ENCODE results near the gene CLIP4.
"Not testable (repeated sequence)": the region's sequence is repeated elsewhere in the genome, so short reads cannot be mapped to it uniquely, and the experiment has no call there.

Gene CLIP4

GRCh38 chr2:29090311-29090710, 24.9 kb upstream of the CLIP4 start:
- DNase-seq; in situ Hi-C loops (cut with MboI; ENCODE audit: low pct_unique_long_range_greater_than_20kb, low sequenced_read_pairs): not testable (repeated sequence)

- in situ Hi-C loops (cut with MboI; ENCODE audit: low pct_unique_long_range_greater_than_20kb, low sequenced_read_pairs), result no loop called here
- DNase-seq, result no peak
Observed at GRCh38 chr2:29096969-29097368, 18.2 kb upstream of the CLIP4 start.

- in situ Hi-C loops (cut with MboI; ENCODE audit: low pct_unique_long_range_greater_than_20kb, low sequenced_read_pairs), result no loop called here
Observed at GRCh38 chr2:29097569-29097968, 17.6 kb upstream of the CLIP4 start.

GRCh38 chr2:29100564-29100963, 14.7 kb upstream of the CLIP4 start:
- in situ Hi-C loops (cut with MboI; ENCODE audit: low pct_unique_long_range_greater_than_20kb, low sequenced_read_pairs), result no loop called here
- no peak for DNase-seq

More at GRCh38 chr2:29097569-29097968, 17.6 kb upstream of the CLIP4 start:
- DNase-seq, result no peak

DNA sequence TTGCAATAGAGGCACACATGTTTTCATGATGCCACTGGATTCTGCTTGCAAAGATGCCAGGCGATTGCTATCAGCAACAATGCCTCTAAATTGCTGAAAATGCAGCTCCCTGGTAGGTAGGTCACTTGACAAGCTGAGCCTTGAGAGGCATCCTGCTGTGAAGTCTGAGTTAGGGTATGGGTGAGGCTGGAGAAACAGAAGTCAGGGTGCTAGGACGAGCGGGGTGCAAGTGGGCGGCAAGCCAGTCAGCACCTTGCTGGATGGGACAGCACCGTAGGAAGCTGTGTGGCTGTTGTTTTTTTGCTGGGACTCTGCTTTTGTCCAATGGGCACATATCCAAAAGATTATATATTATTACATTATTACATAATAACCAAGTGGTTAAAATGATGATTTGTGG, 10.5 kb upstream of the CLIP4 start:
- in situ Hi-C loops (cut with MboI; ENCODE audit: low pct_unique_long_range_greater_than_20kb, low sequenced_read_pairs), result no loop called here
- no peak for DNase-seq

- in situ Hi-C loops (cut with MboI; ENCODE audit: low pct_unique_long_range_greater_than_20kb, low sequenced_read_pairs), result no loop called here
- no peak for DNase-seq
Observed at GRCh38 chr2:29105375-29105774, 9.8 kb upstream of the CLIP4 start.

DNA sequence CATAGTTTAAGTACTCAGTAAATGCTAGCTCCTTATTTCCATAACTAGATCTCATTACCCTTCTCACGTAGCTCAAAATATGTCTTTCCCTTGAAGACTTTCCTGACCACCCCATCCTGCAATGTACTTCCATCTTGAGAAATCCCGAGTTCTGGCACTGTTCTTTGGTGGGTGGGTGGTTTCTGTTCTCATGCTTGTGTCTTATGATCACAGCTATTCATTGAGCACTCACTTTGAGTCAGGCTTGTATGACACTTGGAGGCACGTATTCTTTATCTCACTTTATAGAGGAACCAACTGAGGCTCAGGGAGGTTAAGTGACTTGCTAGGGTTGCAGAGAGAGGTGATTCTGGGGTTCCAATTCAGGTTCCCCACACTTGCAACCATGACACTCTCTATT, 9.0 kb upstream of the CLIP4 start:
- no peak for DNase-seq
- in situ Hi-C loops (cut with MboI; ENCODE audit: low pct_unique_long_range_greater_than_20kb, low sequenced_read_pairs), result no loop called here

- no peak for DNase-seq
- in situ Hi-C loops (cut with MboI; ENCODE audit: low pct_unique_long_range_greater_than_20kb, low sequenced_read_pairs), result no loop called here
Observed at GRCh38 chr2:29106980-29107388, 8.2 kb upstream of the CLIP4 start.

GRCh38 chr2:29107547-29107946, 7.7 kb upstream of the CLIP4 start:
- DNase-seq; in situ Hi-C loops (cut with MboI; ENCODE audit: low pct_unique_long_range_greater_than_20kb, low sequenced_read_pairs): not testable (repeated sequence)

- DNase-seq, result no peak
- in situ Hi-C loops (cut with MboI; ENCODE audit: low pct_unique_long_range_greater_than_20kb, low sequenced_read_pairs), result no loop called here
Observed at GRCh38 chr2:29108225-29108624, 7.0 kb upstream of the CLIP4 start.

DNA sequence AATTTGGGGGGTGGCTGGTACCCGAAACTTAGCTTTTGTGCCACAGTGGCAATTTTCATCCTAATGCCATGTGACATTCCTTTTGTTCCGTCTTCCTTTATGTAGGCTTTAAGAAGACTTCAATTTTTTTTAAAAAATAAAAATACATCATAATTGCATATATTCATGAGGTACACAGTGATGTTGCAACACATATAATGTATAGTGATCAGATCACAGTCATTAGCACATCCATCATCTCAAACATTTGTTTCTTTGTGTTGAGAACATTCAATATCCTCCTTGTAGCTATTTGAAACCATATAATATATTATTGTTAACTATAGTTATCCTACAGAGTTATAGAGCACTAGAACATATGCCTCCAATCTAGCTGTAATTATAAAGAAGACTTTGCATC, 6.0 kb upstream of the CLIP4 start:
- in situ Hi-C loops (cut with MboI; ENCODE audit: low pct_unique_long_range_greater_than_20kb, low sequenced_read_pairs), result no loop called here
- no peak for DNase-seq

DNA sequence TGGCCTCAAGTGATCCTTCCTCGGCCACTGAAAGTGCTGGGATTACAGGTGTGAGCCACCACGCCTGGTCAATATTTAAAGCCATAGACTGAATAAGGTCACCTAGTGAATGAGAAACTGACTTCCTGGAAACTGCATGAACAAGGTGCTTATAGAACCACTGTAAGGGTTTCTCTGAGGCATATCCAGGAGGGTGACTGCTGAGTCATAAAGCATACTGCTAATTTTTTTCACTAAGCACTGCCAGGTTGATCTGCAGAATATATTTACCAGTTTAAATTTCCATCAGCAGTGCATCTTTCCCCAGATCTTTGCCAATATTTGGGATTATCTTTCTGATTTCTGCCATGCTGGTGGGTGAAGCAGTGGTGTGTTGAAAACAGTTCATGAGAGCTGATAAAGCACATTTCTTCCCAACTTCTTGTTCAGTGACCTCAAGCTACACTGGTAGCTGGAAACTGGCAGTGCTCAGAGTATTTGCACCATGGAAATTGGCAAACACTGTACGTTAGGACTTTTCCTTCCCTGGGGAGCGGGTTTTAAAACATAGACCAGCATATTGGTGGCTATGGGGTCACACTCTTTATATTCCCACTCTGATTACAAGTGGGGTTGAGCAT, 4.2 kb upstream of the CLIP4 start:
- DNase-seq, result no peak
- in situ Hi-C loops (cut with MboI; ENCODE audit: low pct_unique_long_range_greater_than_20kb, low sequenced_read_pairs), result no loop called here

DNA sequence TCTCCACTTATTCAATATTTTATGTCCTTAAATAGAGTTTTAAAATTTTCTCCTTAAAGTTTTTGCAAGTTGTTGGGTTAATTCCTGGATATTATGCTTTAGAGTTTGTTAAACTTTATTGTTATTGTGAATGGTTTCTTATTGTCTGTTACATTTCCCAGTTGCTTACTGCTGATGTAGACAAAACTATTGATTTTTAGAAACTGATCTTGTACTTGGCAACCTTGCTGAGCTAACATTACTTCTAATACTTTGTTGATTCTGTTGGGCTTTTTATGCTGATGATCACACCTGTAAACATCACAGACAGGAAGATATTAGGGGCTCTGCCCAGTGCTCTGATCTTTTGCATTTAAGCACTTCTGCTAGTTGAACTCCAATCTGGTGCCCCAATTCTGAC, 2.8 kb upstream of the CLIP4 start:
- in situ Hi-C loops (cut with MboI; ENCODE audit: low pct_unique_long_range_greater_than_20kb, low sequenced_read_pairs), result no loop called here
- DNase-seq, result no peak

DNA sequence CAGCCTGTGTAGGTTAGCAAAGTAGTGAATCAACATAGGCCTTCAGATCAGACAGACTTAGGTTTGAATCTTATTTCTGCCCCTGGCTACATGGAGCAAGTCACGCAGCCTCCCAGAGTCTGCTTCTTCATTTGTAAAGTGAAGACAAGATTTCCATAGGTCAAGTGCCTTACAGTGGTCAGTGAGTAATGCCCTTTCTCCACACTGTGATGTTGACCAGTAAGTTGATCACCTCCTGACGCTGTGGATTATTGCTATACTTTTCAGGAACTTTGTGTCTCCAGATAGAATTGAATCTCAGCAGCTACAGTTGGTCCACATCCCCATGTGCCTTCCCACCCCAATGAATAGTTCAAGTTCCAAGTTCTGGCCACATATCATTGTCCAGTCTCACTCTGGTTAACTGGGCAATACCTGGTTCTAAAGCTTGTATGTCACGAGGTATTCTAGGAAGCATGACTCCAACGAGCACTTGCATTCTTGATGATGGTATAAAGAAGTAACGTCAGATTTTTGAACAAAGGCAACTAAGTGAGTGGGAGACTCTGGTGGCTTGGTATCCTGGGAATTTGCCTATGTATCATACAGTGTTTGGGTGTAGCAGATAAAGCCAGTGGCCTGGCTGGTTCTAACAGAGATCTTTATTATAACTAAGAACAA, 2.1 kb upstream of the CLIP4 start:
- in situ Hi-C loops (cut with MboI; ENCODE audit: low pct_unique_long_range_greater_than_20kb, low sequenced_read_pairs), result no loop called here
- no peak for DNase-seq

- DNase-seq, result peak; percentile 87
- in situ Hi-C loops (cut with MboI; ENCODE audit: low pct_unique_long_range_greater_than_20kb, low sequenced_read_pairs), result no loop called here
Observed at GRCh38 chr2:29113891-29114321, 1.3 kb upstream of the CLIP4 start.

DNA sequence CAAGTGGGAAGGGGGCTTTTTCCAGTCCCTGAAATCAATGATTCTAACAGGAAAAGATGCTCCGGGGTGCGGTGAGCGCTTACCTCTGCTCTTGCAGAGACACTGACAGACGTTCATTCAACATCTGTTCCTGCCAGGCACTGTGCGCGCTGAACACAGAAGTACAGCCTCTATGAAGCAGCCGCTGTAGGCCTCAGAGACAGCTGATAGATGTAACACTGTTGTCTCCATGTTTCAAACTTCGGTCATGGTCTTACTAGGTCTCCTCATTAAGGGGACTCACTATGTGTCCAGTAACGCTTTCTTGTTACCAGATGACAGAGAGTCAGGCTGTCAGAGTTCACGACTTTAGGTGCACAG, 649 bp upstream of the CLIP4 start:
- in situ Hi-C loops (cut with MboI; ENCODE audit: low pct_unique_long_range_greater_than_20kb, low sequenced_read_pairs), result no loop called here

DNA sequence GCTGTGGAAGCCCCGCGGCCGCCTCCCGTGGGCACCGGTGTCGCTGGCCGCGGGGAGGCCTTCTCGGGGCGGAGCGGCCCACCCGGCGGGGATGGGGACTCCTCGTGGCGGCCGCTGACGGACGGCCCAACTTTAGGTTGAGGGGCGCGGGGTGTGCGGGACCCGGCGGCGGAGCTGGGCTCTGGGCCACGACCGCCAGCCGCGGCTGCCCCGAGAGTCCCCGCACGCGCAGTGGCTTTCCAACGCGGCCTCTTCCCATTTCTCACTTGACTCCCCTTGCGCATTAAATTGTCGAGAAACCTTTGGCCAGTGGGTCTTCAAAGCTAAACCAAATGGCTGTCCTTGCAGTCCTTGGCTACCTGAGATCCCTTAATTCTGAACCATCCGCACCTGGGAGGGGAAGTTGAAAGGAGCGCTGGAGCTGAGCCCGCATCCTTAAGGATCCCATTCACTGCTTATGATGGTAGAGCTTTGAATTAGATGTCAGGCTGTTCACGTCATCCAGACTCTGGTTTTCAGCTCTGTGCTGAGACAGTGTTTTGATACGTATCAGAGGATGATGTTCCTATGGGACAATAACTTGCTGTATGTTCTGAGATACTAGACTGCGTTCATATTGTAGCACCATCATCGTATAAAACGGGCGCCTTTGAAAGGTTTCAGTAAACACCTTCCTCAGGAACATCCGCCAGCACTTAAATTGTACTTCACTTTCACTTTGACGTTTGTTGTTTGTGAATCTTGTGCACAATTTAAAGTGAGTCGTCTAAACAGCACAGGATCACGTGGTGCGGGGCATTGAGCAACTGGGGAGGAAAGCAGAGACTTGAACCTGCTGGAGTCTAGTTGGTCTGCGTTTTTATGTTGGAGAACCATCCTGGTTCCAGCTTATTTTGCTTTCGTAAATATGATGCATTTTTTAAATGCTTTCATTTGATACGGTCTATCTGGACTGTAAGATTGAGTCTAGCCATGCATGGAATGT, 874 bp downstream of the CLIP4 start:
- in situ Hi-C loops (cut with MboI; ENCODE audit: low pct_unique_long_range_greater_than_20kb, low sequenced_read_pairs), result no loop called here
- peak; percentile 56 for DNase-seq

More for the DNA sequence above, 649 bp upstream of the CLIP4 start:
- DNase-seq, result no peak

- DNase-seq, result no peak
- in situ Hi-C loops (cut with MboI; ENCODE audit: low pct_unique_long_range_greater_than_20kb, low sequenced_read_pairs), result no loop called here
Observed at GRCh38 chr2:29117636-29118303, 2.6 kb downstream of the CLIP4 start.

DNA sequence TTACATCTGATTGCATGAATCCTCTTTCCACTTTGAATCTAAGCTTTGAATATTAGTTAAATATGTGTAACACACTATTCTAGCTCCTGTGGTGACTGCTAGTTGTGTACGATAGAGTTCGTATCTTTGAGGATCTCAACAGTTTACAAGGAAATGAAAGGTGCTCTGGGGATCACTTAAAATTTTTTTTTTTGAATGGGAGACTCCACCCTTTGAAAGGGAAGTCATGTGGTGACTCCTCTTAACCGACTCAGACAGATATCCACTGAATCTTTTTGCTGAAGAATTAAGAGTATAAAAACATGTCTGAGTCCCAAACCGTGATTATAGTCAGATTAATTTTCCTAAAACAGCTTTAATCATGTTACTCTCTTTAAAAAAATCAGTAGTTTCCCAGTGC, 4.0 kb downstream of the CLIP4 start:
- in situ Hi-C loops (cut with MboI; ENCODE audit: low pct_unique_long_range_greater_than_20kb, low sequenced_read_pairs), result no loop called here
- no peak for DNase-seq
